Urothelium cell line (cell line): ENCODE data around the gene LRRC8C.

Source experiments
- DNase-seq: peaks from one replicate; pipeline ENCODE4 v3.0.0; 2011; ENCODE audit warnings: low spot score, mixed read lengths
- FAIRE-seq: peaks from 2 replicates; lab custom pipeline; 2011; peaks lifted over from hg19 to GRCh38; lab: Jason Lieb, UNC

LRRC8C gene

DNA sequence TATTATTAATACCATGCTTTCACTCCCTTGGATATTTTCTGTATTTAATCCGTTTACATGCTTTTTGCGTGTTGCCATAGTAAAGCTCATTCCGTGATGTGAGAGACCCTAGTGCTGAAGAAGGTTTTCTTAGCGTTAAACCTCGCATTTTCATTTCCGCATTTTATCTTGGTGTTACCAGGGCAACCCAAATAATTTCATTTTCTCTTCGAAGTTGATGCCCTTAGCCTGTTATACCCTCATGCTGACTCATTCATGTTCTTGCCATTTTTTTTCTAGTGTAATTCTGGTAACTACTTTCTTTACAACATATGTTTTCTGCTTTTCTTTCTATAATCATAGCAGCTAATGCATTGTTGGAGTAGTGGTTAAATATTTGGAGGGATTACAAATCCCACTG is 37.2 kb downstream of the LRRC8C start:
- FAIRE-seq: no peak
- DNase-seq: no peak

DNA sequence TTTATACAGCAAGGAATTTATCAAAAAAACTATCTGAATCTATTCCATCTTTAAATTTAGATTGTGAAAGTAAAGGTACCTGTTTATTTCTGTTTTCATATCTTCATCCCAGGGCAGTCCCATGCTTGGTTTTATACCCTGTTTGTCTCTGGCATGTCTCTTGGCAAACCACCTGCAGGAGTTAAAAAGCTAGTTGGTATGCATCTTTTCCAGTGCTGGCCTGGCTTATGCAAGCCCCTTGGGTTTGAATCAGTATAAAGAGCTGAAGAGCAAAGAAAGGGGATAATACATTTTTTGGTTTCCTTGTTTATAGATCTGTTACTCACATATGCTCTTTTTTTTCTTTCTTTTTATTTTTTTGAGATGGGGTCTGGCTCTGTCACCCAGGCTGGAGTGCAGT is 37.8 kb downstream of the LRRC8C start:
- FAIRE-seq (no peak), DNase-seq (no peak)

DNA sequence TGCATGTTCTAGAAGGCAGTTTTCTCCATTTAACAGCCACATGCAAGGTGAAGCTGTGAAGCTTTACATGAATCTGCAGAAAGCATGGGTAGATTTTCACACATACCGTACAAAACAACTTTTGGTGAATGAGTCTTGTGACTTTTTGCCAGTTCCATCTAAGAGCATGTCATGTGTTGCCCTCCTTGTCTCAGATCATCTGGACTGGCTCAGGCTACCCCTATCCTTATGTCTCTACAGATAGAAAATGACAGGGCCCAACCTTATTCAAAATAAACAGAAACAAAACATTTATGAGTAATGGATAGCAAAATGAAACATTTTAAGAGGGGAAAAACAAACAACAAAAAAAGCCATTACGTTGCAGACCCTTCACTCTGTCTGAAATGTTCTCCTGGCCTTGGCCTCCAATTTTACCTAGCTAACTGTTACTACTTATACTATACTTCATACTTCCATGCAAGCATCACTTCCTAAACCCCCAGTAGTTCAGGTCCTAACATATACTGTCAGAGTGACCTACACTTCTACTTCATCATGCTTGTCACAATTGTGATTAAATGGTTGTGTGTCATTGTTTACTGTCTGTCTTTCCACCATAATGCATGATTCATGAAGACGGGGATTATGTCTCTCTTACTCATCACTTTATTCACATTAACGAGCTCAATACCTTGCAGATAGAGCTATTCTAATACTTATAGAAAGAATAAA is 39.0 kb downstream of the LRRC8C start:
- FAIRE-seq: no peak
- DNase-seq: no peak

DNA sequence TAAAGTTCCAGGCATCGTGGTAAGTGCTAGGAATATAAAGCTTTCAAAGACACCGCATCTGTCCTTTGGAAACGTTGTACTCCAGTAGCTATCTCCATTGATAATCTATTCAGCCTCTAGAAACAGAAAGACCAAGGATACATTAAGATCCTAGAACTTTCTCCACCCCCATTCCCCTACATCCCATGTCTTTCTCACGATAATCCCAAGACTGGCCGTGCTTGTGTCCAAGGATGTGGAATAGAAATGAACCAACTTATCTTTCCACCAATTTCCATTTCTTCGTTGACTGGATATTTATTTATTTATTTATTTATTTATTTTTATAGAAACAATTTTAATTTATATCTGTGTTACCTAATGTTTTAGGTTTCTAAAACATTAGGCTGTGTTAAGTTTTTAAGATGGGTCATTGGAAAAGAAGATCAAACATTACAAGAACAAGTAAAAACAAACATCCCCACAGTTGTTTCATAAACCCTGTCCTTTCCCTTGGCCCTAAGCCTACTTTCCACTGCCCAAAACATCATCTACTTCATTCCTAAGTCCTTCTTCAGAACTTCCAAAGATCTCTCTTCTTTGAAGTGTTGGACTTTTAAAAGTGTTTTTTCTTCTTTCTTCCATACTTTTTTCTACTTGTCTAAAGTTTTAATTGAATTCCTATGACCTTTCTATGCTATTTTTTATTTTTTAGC is 39.7 kb downstream of the LRRC8C start:
- no peak for FAIRE-seq
- no peak for DNase-seq

DNA sequence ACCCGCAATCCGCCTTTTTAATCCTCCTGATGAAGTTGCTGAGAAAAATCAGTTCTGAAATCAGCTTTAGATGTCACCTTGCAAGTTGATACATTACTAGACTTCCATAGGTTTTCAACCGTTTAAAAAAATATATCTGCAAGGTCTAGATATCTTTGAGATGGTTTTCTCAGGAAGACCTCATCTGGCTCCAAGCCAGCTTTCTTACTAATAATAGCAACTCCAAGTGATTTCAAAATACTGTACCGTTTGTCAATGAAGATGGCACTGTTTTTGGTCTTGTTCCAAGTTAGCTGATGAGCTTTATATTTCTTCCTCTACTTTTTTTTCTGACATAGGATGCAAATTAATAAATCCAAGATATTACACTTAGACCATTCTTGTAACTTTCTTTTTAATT is 40.3 kb downstream of the LRRC8C start:
- no peak for DNase-seq
- FAIRE-seq: no peak

DNA sequence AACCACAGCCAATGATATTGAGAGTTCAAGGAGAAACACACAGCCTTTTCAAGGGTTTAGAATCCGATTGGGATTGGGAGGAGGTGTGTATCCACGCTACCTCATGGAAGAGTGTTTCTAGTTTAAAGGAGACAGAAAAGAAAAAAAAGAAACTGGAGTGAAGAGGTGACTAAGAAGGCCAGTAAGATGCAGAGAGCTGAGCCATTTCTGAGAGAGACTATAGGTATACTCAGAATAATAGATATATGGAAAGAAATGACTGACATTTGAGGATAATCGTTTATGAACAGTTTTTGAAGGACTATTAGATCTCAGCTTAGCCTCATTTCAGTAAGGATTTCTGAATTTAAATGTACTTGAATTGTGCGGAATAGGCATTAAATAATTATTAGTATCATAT is 42.8 kb downstream of the LRRC8C start:
- DNase-seq: no peak
- no peak for FAIRE-seq

DNA sequence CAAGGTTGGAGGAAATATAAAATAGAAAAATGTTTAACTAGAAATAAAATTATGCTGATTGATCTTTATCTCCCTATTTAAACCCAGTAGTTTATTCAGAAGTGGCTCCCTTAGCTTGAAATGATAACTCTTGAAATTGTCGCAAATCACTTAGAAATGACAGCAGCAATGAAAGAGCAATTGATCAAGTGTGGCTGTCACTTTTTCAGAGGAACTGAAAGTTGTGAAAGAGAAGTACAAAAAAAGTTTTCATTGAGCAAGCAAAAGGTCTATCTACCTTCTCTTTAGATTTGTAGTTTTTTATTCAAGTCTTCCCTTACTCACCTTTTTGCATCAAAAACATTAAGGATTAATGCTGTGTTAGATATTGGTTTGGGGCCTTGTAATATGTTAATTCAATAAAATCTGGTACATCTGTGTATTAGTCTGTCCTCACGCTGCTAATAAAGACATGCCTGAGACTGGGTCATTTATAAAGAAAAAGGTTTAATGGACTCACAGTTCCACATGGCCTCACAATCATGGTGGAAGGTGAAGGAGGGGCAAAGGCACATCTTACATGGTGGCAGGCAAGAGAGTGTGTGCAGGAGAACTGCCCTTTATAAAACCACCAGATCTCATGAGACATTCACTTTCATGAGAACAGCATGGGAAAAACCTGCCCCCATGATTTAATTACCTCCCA is 48.3 kb downstream of the LRRC8C start:
- no peak for FAIRE-seq
- DNase-seq: no peak

DNA sequence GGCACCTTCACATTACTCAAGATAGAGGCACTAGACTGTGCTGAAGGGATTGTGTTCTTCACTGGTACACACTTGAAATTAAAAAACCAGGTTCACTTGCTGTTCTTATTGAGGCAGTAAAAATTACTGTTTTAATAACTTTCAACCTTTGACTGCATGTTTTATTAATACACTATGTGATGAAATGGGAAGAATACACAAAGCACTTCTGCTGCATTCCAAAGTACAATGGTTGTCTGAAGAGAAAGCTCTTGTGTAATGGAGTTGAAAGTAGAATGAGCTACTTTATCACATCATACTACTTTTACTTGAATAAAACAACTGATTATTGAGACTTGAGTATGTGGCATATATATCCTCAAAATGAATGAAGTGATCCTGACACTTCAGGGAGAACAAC is 49.7 kb downstream of the LRRC8C start:
- no peak for DNase-seq
- no peak for FAIRE-seq

DNA sequence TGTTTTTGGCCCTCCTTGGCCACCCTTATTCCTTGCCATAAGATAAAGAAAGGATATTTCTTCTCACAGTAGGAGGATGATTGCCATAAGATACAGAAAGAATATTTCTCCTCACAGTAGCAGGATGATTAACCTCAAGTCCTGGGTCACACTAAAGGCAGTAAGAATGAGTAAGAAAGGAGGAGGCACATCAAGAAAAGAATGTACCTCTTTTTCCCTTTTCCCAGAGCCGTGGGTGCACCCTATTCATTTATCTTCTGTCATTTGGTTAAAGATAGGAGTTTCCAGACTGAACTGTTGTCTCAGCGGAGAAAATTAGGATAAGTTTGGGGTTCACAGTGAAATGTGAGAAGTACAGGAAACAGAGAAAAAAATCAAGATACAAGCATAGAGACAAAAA is 52.5 kb downstream of the LRRC8C start:
- no peak for FAIRE-seq
- no peak for DNase-seq

DNA sequence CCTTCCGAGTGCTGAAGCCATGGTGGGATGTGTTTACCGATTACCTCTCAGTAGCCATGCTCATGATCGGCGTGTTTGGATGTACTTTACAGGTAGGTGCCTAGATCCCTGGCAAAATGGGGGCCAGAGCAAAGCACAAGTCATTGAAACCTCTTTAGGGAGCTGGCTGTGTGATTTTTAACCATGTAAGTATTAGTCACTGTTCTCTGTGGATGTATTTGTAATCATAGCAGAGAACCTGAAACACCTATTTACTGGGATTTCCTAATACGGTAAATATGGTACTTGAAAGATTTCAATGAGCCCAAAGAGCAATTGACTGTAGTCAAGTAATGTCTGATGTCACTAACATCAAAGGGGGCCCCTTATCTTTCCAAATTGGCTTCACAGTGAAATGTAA is 53.6 kb downstream of the LRRC8C start:
- DNase-seq (no peak), FAIRE-seq (no peak)

DNA sequence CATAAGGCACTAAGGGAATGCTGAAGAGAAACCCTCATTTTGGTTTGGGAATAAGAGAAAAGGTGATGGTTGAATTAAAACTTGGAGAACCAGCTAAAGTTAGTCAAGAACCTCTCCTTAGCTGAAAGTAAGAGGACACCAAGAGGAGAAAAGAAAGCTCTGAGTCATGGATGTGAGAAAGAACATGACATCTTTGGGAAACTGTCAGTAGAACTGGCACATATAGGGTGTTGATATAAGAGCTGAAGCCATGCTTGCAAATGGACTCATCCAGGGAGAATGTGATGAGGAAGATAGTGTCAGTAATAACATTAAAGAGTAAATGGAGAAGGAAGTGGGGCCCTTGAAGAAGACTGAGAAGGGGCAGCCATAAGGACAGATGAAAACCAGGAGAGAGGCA is 54.3 kb downstream of the LRRC8C start:
- FAIRE-seq: no peak
- no peak for DNase-seq

DNA sequence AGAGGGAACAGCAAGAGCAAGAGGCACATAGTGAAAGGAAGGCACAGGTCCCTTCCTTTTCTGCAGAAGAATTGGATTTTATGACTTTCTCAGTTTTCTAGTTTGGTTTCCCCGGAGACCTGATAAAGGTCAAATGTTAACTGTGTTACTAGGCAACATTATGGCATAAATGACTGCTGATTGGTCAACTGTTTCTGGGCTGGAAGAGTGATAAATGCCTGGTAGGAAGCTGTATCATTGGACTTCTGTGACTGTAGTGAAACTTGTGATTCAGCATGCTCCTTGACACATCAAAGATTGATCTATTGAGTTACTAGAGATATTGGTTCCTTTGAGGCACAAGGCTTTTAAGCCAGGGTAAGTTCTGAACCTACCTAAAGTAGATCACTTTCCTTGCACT is 55.7 kb downstream of the LRRC8C start:
- no peak for DNase-seq
- FAIRE-seq: no peak

DNA sequence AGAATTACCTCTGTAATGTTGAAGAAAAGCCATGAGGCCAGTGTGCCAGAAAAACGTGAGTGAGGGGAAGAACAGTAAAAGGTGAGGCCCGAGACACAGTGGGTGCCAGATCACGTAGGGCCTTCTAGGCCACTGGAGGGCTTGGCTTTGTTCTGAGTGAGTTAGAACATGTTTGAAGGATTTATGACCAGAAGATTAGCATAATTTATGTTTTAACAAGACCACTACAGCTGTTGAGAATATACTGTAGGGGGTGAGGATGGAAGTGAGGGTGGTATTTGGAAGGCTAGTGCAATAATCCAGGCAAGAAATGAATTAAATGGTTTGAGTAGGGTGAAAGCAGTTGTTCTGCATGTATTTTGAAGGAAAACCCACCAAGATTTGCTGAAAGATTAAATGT is 56.3 kb downstream of the LRRC8C start:
- FAIRE-seq (no peak), DNase-seq (no peak)

DNA sequence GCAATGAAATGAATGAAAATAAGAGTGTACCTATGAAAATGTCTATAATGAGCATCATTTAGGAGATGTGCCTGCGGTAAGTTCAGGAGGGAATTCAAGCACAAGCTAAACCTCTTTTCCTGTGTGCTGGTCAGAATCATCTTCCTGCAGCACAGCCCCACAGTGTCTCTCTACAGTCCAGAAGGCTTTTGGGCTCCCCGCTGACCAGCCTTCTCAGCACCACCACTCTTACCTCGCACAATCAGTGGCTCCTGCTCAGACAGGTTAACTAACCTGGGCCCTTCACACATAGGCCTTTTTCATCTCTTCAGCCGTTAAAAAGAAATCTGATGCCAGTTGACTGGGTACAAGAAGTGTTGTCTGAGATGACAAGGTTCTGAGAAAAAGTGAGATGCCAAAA is 57.7 kb downstream of the LRRC8C start:
- no peak for DNase-seq
- no peak for FAIRE-seq

DNA sequence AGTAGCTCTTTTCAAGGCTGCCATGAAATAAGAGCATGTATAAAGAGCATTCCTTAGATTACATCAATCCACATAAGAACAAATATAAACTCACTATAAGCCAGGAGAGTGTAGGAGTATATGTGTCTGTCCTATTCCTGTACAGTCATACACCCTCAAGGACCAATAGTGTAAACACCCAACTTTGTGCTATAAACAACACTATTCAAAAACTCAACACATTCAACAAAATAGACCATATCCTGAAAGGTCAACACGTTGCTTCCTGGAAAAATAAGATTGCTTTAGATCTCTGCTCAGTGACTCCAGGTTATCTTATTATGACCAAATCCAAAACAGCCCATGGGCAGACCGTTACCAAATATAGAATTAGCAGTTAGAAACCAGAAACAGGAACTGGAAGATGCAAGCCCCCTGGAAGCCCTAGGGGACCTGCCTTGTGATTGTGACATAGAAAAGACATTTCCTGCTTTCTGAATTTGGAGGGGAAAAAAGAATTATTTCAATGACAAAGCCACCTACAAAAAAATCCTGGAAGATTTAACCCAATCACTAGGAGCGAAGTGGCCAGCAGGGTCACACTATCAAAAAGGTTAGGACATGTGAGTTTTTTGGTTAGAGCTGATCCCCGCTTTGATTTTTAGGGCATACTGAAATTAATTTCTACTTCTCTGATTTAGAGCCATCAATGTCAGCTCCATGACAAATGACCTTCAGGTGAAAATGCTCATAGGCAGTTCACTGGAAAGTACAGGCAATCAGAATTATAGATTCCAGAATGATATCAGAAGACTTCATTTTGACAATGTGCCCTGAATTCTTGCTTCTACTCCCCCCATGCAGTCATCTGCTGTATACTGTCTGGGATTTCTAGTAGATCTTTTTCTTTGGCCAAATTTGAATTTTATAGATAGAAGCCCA is 59.9 kb downstream of the LRRC8C start:
- DNase-seq (no peak), FAIRE-seq (no peak)

DNA sequence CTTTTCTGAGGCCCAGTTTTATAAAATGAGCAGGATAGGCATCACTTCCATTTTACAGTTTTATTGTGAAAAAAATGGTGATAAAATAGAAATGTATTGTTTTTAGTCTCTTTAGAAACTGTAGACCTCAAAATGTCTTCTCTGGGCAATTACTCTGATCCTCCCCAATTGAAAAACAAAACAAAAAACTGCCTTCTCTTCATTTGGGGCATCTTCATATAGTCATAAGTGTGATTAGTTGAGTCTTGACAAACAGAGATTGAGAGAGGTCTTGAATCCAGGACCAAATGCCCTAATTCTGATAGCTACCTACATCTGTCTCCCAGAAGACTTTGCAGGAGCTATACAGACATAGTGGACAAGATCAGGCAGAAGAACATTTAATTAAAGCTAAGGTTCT is 62.9 kb downstream of the LRRC8C start:
- DNase-seq (no peak), FAIRE-seq (no peak)

DNA sequence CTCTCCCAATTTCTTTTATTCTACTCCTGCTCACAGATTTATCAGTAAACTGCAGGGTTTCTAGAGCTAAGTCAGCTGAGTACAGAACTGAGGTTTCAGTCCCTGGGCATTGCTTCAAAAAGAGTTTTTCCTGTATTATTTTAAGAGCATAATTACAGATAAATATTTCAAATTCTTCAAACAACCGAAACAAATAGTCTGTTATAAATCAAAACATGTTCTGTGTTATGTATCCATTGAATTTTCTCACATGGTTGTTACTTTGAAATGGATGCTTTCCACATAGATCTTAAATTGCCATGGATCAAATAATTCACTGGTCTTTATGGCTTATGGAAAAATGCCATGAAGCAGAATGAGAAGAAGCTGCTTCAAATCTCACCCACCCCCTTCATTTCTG is 64.5 kb downstream of the LRRC8C start:
- FAIRE-seq (no peak), DNase-seq (no peak)

DNA sequence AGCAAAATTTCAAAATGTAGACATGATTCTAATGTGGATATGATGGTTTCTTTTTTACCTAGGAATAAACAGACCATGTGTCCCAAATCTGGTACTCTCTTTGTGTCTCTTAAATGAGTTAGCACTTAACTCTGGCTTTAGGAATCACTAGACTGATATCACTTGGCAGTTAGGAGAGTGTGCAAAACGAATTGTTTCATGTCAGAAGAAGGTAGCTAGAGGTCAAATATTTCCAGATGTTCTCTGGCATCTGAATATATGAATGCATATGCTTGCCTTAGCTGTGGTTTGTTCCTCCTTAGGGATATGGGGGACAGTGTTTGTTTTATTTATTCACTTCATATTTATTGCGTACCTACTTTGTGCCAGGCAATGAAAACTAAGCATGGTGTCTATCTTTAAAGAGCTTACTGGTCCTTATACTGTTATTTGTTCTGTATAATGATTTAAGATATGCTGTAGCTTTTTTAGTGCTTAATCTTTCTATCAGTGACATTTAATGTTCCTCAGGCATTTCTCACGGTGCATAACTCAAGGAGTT is 65.2 kb downstream of the LRRC8C start:
- no peak for FAIRE-seq
- no peak for DNase-seq

DNA sequence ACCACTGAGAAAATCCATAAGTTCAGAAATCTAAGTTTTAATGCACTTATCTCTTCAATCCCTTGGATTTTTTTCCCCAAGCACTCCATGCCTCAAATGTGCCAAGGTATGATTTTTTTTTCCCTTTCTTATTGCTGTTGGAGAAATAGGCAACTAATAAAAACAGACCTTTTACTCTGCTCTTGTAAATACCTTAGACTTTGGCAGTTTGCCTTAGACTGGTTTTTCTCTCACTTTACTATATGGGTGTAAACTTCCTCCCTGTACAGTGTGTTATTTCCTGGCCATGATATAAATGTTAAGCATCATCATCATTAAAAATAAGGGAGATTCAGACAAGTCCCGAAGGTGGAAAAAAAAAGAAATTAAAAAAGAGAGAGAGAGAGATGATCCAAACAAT is 65.7 kb downstream of the LRRC8C start:
- no peak for FAIRE-seq
- no peak for DNase-seq

DNA sequence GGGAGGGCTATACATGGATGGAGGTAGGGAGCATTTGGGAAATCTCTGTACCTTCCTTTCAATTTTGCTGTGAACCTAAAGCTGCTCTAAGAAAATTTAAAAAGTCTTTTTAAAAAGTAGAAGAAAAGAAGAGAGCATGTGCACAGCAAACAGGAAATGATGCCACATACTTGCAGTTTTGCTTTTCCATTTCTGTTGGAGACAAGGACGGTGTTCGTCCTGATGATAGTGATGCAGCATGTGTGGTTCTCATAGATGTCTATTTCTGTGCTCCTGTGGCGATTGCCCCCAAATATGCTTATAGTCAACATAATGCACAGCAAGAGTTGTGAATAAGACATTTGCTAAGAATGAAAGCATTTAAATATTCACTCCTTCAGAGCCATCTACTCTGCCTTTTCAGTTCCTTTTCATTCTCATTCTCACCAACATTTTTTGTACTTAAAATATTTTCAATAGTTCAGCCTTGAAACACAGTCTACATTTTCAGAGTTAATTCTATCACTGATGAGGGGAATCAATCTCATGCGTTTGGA is 66.6 kb downstream of the LRRC8C start:
- no peak for FAIRE-seq
- no peak for DNase-seq
